ENCODE measurements around the gene PAX9. TPM values are rescaled to one million over a fixed set of nuclear protein-coding genes. Genes with fewer than 3 reads are reported as not detected.

The PAX9 gene
- polyA plus RNA-seq, 4 donors, result 0.03 to 0.04 TPM; not detected in 2

DNA sequence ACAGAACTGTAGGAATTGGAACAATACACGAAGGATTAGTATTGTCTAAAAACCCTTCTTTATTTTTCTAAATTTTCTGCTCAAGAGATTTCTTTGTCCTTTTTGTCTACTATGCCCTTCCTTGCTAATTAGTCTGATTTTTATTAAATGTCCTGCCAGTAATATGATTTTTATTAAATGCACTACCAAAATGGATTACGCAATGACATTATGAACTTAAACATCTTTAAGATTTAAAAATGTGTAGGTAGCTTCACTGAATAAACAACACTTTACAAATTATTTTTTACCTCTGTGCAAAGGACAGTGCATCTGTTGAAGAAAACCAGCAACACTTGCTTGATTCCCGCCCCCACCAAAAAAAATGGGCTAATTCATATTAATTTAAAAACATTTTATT, 8.2 kb upstream of the PAX9 start:
- Histone ChIP-seq H3K27me3 (ENCODE audit: control insufficient read depth in 3 of 3, insufficient read depth in 3 of 3, low read length in 3 of 3) (peaks cover 16 to 82% (median 55%) of the 10 kb centered on the region in 3 donors), H3K4me1 (ENCODE audit: control insufficient read depth in 3 of 3, insufficient read depth in 2 of 3, low read depth in 1 of 3, low read length in 2 of 3) (peaks cover 0 to 9% (median under 1%) of the 10 kb centered on the region in 3 donors), H3K4me3 (ENCODE audit: low read depth in 1 of 3, low read length in 3 of 3) (no peak overlapping the region), H3K27ac (ENCODE audit: low read depth in 1 of 3, low read length in 2 of 3) (no peak overlapping the region), H3K9me3 (ENCODE audit: control insufficient read depth in 2 of 2, insufficient read depth in 1 of 2, low read depth in 1 of 2, low read length in 1 of 2) (peaks cover 0 to 8% of the 10 kb centered on the region in 2 donors), H3K36me3 (ENCODE audit: control insufficient read depth in 3 of 3, insufficient read depth in 2 of 3, low read depth in 1 of 3, low read length in 3 of 3) (no peaks in the 10 kb centered on the region)
- DNase-seq (no peak), FAIRE-seq (no peak)
- 27 to 37% (median 32%) methylated on average over 3 of the region's 3 CpGs for WGBS, 3 donors

DNA sequence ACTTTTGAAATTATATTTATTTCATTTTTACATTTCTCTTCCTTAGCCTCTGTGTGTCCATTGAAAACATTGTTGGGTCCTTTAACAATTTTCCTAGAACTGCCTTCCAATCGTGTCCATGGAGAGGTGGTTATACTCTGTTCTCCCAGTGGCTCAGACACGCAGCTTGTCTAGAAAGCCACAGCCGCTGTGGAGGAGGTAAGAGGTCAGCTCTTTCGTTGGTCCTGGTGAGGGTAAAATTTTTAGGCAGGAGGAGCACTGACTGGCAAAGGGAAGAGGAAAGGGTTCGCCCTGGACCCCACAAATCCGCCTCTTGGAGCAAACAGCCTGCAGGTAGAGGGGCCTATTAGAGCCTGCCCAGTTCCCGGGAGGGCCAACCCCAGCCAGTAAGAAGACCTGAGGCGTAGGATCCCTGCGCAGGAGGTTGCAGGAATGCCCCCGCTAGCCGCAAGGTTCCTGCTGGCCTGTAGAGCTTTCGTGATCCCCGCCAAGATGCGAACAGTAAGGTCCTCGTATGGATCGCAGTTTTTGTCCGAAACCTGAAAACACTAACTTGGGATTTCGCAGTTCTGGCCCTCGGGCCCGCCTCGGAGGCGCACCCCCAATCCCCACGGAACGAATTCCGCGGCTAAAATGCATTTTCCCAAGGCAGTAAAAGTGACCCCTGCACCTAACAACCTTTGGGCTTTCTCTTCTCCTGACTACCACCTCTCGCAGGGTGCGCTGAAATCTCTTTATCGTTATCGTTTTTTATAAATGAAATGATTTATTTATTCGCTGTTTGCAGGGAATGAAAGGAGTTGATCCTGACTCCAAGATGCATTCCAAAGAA, 7.5 kb upstream of the PAX9 start:
- peaks cover 0 to 8% of the 10 kb centered on the region in 2 donors for H3K9me3 ChIP-seq (ENCODE audit: control insufficient read depth in 2 of 2, insufficient read depth in 1 of 2, low read depth in 1 of 2, low read length in 1 of 2)
- no peak overlapping the region for H3K27ac ChIP-seq (ENCODE audit: low read depth in 1 of 3, low read length in 2 of 3)
- H3K4me3 ChIP-seq (ENCODE audit: low read depth in 1 of 3, low read length in 3 of 3), result no peak overlapping the region
- 6 to 12% (median 12%) methylated on average over 31 of the region's 31 CpGs for WGBS, 3 donors
- DNase-seq (no peak), FAIRE-seq (no peak)
- H3K27me3 ChIP-seq (ENCODE audit: control insufficient read depth in 3 of 3, insufficient read depth in 3 of 3, low read length in 3 of 3), result peaks cover 21 to 82% (median 61%) of the 10 kb centered on the region in 3 donors
- H3K4me1 ChIP-seq (ENCODE audit: control insufficient read depth in 3 of 3, insufficient read depth in 2 of 3, low read depth in 1 of 3, low read length in 2 of 3), result peaks cover 0 to 9% (median 0%) of the 10 kb centered on the region in 3 donors
- no peaks in the 10 kb centered on the region for H3K36me3 ChIP-seq (ENCODE audit: control insufficient read depth in 3 of 3, insufficient read depth in 2 of 3, low read depth in 1 of 3, low read length in 3 of 3)

DNA sequence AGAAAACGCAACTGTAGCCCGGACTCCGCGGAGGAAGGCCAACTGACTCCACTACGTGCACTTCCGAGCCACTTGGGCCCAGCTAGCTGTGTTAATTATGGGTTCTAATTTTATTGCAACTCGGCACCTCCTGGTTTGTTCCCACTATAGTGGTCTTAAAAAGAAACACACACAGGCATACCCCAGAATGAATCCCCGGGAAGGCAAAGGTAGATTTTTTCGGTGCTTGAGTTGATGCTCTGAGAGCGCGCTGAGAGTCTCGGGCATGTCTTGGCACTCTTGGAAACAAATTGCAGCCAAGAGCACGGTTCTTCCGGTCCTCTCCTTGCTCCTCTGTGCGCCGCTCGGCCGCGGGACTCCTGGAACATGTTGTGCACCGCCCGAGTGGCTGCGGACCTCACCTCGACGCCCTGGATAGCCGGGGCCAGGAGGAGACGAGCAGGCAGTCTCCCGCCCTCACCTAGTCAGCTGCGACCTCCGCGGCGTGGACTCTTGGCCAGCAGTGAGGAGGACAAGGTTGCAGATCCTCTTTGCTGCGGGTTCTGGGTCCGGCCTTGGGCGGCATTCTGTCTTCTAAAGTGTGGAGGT, 6.8 kb upstream of the PAX9 start:
- DNase-seq (no peak), FAIRE-seq (no peak)
- Histone ChIP-seq H3K27me3 (ENCODE audit: control insufficient read depth in 3 of 3, insufficient read depth in 3 of 3, low read length in 3 of 3) (peaks cover 21 to 83% (median 68%) of the 10 kb centered on the region in 3 donors), H3K4me1 (ENCODE audit: control insufficient read depth in 3 of 3, insufficient read depth in 2 of 3, low read depth in 1 of 3, low read length in 2 of 3) (peaks cover 0 to 9% (median 0%) of the 10 kb centered on the region in 3 donors), H3K36me3 (ENCODE audit: control insufficient read depth in 3 of 3, insufficient read depth in 2 of 3, low read depth in 1 of 3, low read length in 3 of 3) (no peaks in the 10 kb centered on the region), H3K27ac (ENCODE audit: low read depth in 1 of 3, low read length in 2 of 3) (no peak overlapping the region), H3K9me3 (ENCODE audit: control insufficient read depth in 2 of 2, insufficient read depth in 1 of 2, low read depth in 1 of 2, low read length in 1 of 2) (peaks cover 0 to 8% of the 10 kb centered on the region in 2 donors), H3K4me3 (ENCODE audit: low read depth in 1 of 3, low read length in 3 of 3) (no peak overlapping the region)
- WGBS, 3 donors, result 7 to 13% (median 10%) methylated on average over 34 of the region's 34 CpGs

DNA sequence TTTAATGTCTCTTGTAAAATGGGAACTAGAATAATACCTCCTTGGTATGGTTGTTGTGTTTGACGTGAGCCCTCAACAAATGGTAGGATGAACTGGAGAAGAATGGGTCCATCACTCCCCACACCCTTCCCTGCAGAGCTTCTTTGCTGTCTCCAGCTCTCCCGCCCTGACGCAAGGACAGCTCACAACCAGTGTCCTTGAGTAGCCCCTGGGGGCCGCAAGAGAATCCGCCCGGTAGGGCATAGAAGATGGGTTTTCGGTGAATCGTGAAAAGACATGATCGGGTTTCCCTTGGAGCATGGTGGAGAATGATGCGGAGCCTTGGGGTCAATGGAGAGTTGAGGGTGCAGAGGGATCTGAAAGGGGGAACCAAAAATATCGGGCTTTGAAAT, 6.1 kb upstream of the PAX9 start:
- DNase-seq, result no peak
- WGBS, 3 donors, result 12 to 34% (median 13%) methylated on average over 11 of the region's 11 CpGs
- peaks cover 0 to 8% of the 10 kb centered on the region in 2 donors for H3K9me3 ChIP-seq (ENCODE audit: control insufficient read depth in 2 of 2, insufficient read depth in 1 of 2, low read depth in 1 of 2, low read length in 1 of 2)
- H3K4me3 ChIP-seq (ENCODE audit: low read depth in 1 of 3, low read length in 3 of 3), result no peak overlapping the region
- peaks cover 0 to 9% (median 0%) of the 10 kb centered on the region in 3 donors for H3K4me1 ChIP-seq (ENCODE audit: control insufficient read depth in 3 of 3, insufficient read depth in 2 of 3, low read depth in 1 of 3, low read length in 2 of 3)
- peaks cover 21 to 87% (median 71%) of the 10 kb centered on the region in 3 donors for H3K27me3 ChIP-seq (ENCODE audit: control insufficient read depth in 3 of 3, insufficient read depth in 3 of 3, low read length in 3 of 3)
- no peak for FAIRE-seq
- no peaks in the 10 kb centered on the region for H3K36me3 ChIP-seq (ENCODE audit: control insufficient read depth in 3 of 3, insufficient read depth in 2 of 3, low read depth in 1 of 3, low read length in 3 of 3)
- H3K27ac ChIP-seq (ENCODE audit: low read depth in 1 of 3, low read length in 2 of 3), result no peak overlapping the region

DNA sequence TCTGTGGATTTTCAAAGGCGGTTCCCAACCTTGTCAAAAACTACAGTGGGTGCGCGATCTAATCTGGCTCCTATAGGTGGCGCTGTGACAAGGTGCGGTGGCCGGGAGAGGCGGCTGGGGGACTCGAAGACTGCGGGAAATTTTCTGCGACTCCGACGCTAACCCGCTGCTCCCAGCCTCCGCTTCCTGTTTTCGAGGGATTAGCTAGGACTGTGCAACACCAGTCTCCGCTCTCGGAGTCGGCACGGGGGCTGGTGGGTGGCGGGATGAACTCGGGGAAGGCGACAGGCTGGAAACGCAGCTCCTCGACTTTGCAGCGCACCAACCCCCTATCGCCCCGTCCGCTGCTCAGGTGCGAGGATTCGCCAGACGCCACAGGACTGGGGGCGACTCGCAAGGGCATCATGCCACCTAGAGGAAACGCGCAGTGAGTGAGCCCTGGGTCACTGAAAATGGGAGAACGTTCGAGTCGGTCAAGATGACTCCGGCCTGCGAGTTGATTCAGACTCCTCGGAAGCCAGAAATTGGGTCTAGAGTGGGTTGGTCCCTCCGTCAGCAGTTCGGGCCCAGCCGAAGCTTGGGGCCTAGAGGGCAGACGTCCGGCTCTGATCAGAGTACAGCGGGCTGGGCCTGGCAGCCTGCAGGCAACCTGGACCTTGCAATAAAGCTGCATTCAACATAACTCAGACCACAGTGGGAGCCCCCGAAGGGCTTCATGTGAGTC, 5.5 kb upstream of the PAX9 start:
- DNase-seq (peak; percentile 20 to 35), FAIRE-seq (no peak)
- H3K4me3 ChIP-seq (ENCODE audit: low read depth in 1 of 3, low read length in 3 of 3), result no peak overlapping the region

DNA sequence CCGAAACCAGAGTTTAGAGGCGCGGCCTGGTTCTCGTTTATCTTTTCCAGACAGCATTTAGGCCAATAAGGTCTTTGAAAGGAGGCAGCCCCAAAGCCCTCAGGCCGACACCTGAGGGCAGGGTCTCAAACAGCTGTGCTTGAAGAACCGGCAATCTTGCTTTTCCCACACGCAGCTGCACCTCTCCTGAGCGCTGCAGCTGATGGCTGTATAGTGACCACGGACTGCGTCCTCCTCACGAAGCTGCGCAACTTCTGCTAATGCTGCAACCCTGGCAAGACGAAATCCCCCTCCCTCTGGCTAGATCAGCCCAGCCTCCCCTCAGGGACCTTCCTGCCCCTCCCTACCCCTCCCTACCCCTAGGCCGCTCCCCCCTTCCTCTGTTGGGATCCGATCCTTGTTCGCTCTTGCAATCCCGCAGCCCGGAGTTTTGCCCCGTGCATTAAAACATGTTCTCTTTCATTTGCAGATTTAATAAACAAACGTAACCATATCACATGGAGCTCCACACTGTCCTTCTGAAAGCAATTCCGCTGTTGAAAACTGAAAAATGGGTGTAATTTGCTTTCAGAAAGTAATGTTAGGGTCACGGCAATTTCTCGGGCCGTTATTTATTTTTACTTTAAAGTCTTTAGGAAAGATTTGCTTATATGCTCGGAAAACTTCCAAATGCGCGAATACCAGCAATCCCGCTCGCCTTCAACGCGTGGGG, 4.8 kb upstream of the PAX9 start:
- peaks cover 21 to 93% (median 80%) of the 10 kb centered on the region in 3 donors for H3K27me3 ChIP-seq (ENCODE audit: control insufficient read depth in 3 of 3, insufficient read depth in 3 of 3, low read length in 3 of 3)
- no peaks in the 10 kb centered on the region for H3K36me3 ChIP-seq (ENCODE audit: control insufficient read depth in 3 of 3, insufficient read depth in 2 of 3, low read depth in 1 of 3, low read length in 3 of 3)
- no peak for FAIRE-seq
- H3K4me1 ChIP-seq (ENCODE audit: control insufficient read depth in 3 of 3, insufficient read depth in 2 of 3, low read depth in 1 of 3, low read length in 2 of 3), result peaks cover 0 to 9% (median 2%) of the 10 kb centered on the region in 3 donors
- 5 to 6% (median 5%) methylated on average over 30 to 31 of the region's 31 CpGs for whole genome bisulfite sequencing, 3 donors
- peak in 1 of 2 donors; percentile 26 for DNase-seq
- H3K9me3 ChIP-seq (ENCODE audit: control insufficient read depth in 2 of 2, insufficient read depth in 1 of 2, low read depth in 1 of 2, low read length in 1 of 2), result peaks cover 0 to 10% of the 10 kb centered on the region in 2 donors
- H3K27ac ChIP-seq (ENCODE audit: low read depth in 1 of 3, low read length in 2 of 3), result no peak overlapping the region
- no peak overlapping the region for H3K4me3 ChIP-seq (ENCODE audit: low read depth in 1 of 3, low read length in 3 of 3)

More for the DNA sequence above, 5.5 kb upstream of the PAX9 start:
- 2 to 7% (median 3%) methylated on average over 48 of the region's 48 CpGs for WGBS, 3 donors
- peaks cover 21 to 91% (median 74%) of the 10 kb centered on the region in 3 donors for H3K27me3 ChIP-seq (ENCODE audit: control insufficient read depth in 3 of 3, insufficient read depth in 3 of 3, low read length in 3 of 3)
- peaks cover 0 to 8% of the 10 kb centered on the region in 2 donors for H3K9me3 ChIP-seq (ENCODE audit: control insufficient read depth in 2 of 2, insufficient read depth in 1 of 2, low read depth in 1 of 2, low read length in 1 of 2)
- H3K36me3 ChIP-seq (ENCODE audit: control insufficient read depth in 3 of 3, insufficient read depth in 2 of 3, low read depth in 1 of 3, low read length in 3 of 3), result no peaks in the 10 kb centered on the region
- H3K27ac ChIP-seq (ENCODE audit: low read depth in 1 of 3, low read length in 2 of 3), result no peak overlapping the region
- peaks cover 0 to 9% (median 2%) of the 10 kb centered on the region in 3 donors for H3K4me1 ChIP-seq (ENCODE audit: control insufficient read depth in 3 of 3, insufficient read depth in 2 of 3, low read depth in 1 of 3, low read length in 2 of 3)

DNA sequence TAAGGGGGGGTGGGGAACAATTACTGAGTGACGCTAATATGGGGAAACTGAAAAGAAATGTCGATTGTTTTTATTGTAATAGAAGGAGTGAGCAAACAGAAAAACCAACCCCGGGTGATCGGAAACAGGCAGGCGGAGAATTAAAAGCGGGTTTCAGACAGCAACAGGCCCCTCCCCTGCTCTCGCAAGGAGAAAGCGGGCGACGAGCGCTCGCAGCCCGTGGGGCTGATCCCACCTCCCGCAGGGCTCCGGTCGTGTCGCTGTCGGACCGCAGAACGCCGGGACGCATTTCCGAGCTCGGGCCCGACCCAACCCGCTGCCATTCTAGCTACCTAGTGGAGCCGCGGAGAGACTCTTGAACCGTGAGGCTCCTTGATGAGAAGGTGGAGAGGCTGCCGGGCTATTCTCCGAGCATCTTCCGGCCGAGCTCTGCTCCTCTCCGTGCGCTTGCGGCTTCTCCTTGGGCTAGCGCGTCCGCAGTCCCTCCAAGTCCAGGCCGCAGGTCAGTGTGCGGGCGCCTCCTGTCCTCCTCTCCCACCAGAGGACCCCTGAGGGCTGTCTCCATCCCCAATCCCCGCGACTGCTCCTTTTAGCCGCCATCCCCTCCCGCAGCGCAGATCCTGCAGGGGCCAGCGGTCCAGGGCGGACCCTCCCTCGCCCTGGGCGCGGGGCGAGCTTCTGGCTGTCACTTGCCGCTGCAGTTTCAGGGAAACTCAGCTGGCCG, 4.1 kb upstream of the PAX9 start:
- no peak for FAIRE-seq
- Histone ChIP-seq H3K27me3 (ENCODE audit: control insufficient read depth in 3 of 3, insufficient read depth in 3 of 3, low read length in 3 of 3) (peaks cover 21 to 98% (median 84%) of the 10 kb centered on the region in 3 donors), H3K9me3 (ENCODE audit: control insufficient read depth in 2 of 2, insufficient read depth in 1 of 2, low read depth in 1 of 2, low read length in 1 of 2) (peaks cover 0 to 10% of the 10 kb centered on the region in 2 donors), H3K4me3 (ENCODE audit: low read depth in 1 of 3, low read length in 3 of 3) (no peak overlapping the region), H3K4me1 (ENCODE audit: control insufficient read depth in 3 of 3, insufficient read depth in 2 of 3, low read depth in 1 of 3, low read length in 2 of 3) (peaks cover 2 to 12% (median 5%) of the 10 kb centered on the region in 3 donors), H3K27ac (ENCODE audit: low read depth in 1 of 3, low read length in 2 of 3) (no peak overlapping the region), H3K36me3 (ENCODE audit: control insufficient read depth in 3 of 3, insufficient read depth in 2 of 3, low read depth in 1 of 3, low read length in 3 of 3) (no peaks in the 10 kb centered on the region)
- peak in 1 of 2 donors; percentile 13 for DNase-seq
- WGBS, 3 donors, result 4 to 8% (median 5%) methylated on average over 47 to 55 of the region's 55 CpGs

All from small intestine (tissue), 7 donors.